HG03103 (cell line): ENCODE results near the gene CALHM6.

Source experiments
- ATAC-seq: cut with Tn5 transposase; IDR thresholded peaks from one replicate; pipeline ENCODE4 v1.9.1; 2021; ENCODE audit warnings: low read depth; ENCODE audit not compliant: unreplicated experiment

The CALHM6 gene

DNA sequence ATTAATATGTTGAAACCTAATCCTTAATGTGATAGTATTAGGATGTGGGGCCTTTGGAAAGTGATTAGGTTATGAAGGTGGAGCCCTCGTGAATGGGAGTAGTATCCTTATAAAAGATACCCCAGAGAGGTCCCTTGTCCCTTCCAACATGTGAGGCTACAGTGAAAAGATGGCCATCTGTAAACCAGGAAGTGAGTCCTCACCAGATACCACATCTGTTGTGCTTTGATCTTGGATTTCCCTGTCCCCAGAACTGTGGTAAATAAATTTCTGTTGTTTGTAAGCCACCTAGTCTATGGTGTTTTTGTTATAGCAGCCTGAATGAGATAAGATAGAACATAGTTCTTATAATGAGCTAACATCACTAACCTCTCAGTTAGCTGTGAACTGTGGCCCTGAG is 16.6 kb upstream of the CALHM6 start:
- ATAC-seq: no peak

DNA sequence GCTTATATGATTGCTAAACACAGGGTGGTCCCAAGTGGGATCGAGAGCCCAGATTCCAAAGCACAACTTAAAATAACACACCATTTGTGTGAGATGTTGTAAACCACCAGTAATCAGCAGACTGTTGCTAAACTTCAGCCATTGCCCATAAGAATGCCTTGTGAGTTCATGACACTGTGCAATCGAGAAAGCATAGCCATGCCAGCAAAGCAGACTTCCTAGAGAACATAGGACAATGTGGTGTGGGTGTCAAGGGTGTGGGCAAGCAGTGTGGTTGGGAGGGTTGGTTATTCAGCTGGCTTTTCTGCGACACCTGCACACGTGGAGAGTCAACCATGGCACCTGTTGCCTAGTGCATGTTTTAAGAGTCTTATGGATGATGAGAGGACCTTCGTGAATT is 16.1 kb upstream of the CALHM6 start:
- no peak for ATAC-seq

DNA sequence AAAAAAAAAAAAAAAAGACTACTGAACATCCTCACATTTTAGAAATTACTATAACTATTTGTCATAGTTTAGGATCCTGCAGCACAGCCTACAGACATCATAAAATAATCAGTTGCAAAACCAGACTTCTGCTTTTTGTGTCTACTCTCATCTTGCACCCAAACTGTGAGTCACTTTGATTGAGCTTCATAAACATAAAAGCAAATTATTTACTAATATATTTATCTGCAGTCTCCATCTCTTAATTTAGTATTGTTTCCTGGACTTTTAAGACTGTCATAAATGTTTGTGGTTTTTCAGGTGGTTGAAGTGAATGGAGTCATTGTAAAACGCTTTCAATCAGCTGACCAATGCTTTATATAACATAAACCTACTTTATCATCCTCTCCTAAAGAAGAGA is 14.8 kb upstream of the CALHM6 start:
- no peak for ATAC-seq

DNA sequence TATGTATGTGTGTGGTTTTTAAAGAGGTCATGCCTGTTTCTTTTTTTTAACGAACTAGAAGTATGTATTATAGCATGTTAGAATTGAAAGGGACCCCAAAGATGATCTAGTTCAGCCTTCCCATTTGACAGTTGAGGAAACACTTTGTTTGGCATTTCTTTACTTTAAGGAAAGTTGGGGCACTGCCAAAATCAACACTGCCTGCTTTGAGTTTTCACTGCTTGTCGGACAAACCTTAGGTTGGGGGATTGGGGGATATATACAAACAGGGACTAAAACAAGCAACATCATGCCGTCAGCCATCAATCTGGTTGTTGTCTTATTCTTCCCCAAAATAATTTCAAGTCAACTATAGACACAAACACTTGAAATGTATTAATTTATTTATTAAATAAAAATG is 14.1 kb upstream of the CALHM6 start:
- ATAC-seq: no peak

DNA sequence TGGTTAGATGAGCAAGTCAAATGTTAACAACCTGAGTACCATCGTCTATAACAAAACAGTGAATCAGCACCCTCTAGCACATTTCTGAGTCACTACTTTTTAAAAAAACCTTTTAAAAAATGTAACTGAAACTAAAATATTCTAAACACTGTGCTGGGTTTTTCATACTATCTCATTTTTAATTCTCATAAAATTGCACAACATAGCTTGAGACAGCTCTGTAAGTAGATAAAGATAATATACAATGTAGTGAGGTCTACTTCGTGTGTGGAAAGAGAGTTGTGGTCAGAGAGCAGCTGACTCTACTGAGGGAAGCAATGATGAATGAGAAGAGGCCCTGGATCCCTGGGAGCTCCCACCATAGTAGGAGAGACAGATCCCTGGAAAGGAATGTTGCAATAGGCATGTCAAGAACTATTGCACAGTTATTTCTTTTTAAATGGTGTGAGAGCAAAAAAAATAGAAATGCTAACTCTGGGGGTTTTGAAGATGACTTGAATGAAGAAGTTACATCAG is 13.6 kb upstream of the CALHM6 start:
- no peak for ATAC-seq

DNA sequence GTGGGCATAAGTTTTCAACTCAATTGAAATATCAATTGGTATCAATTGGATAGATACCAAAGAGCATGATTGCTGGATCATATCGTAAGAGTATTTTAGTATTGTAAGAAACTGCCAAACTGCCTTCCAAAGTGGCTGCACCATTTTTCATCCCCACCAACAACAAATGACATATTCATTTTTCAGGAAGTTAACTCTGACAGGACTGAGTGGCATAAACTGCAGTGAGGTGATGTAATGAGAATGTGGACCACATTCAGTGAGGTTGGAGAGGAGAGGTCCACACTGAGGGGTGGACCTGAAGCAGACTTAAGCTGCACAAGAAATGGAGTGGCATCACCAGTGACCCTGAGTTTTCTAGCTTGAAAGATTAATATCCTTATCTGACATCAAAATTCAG is 11.6 kb upstream of the CALHM6 start:
- ATAC-seq: no peak

DNA sequence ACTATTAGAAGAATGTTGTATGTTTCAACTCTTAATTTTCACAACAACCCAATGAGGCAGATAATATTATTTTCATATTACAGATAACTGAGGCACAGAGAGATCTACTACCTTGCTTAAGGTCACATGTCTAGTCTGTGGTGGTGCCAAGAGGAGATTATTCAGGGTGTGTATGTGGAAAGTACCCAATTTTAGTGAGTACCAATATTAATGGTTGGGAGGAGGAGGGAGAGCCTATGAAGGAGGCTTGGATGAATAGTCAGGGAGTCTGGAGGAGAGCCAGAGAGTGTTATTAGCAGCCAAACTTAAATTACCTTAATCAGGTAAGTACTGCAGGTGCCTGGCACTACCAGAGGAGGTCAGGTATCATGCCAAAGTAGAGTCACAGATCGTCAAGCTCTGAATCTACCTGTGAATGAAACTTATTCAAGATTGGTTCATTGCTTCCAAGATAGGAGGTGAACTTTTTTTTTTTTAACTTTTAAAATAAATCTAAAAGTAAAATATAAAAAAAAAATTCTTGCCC is 10.9 kb upstream of the CALHM6 start:
- ATAC-seq: no peak

DNA sequence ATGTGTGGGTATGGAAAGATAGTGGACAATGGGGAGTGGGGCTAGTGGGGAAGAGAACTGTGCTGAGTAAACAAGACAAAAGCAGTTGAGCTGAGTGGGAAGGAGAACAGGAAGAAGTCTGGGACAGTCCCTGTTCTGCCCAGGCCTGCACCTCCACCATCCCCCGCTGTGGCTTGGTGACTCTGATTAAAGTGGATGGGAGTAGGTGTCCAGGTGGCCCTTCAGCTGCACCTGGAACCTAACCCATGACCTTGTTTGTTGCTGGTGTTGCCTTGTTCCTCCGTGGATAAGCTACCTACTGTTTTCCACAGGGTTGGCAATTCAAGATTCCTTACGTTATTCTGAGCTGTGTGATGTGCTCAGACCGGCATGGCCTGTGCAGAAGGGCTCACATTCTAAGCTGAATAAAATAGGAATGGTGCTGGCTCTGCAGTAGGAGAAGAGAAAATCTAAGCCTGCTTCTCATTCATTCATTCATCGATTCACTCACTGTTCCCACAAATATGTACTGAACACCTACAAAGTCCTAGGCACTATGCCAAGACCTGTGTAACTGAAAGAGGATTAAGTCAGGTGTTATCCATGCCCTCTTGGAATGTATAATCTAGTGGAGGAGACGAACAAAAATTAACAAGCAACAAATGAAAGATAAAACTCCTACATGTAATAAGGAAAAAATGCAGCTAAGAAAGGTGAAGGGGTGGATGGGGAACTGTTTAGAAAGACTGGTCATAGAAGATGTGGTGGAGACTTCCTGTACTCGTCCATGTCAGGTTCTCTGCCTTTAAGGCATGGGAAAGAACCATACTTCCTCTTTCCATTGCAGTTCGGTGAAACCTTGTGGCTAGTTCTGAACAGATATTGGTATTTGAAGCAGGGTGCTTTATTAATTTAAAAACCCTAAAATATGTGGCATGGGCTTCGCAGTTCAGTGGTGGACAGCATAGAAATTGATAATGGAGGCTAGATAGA is 10.1 kb upstream of the CALHM6 start:
- ATAC-seq: peak; percentile 94

DNA sequence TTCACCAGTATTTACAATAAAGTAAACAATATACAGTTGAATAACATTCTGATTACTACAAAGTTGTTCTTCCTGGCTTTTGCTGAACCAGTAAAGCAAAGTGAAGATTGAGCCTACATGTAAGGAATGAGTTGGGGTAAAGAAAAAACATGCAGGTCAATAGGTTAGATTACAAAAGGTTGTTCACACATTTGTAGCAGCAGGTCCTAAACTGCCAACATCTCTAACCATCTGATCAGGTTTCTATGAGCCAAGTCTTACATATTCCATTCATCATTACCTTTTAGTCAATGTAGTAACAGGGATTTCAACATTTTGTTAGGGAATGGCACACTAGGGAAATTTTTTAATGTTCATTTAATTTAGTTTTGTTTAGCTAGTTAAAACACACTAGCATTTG is 9.3 kb upstream of the CALHM6 start:
- no peak for ATAC-seq

DNA sequence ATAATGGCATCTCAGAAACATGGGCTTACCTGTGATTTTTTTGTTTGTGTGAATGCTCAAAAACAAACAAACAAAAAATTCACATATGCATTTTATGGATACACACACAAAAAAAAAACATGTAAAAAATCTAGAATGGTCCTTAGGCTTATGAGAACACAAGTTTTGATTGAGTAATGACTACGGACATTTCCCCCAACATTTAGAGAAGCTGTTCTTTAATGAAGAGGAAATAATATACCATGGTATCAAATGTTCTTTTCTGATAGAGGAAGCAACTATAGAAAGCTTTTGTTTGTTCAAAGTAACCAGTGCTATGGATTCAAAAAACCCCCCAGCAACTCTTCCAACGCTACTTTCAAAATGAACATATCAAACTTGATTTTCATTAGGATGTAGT is 8.6 kb upstream of the CALHM6 start:
- ATAC-seq: no peak

DNA sequence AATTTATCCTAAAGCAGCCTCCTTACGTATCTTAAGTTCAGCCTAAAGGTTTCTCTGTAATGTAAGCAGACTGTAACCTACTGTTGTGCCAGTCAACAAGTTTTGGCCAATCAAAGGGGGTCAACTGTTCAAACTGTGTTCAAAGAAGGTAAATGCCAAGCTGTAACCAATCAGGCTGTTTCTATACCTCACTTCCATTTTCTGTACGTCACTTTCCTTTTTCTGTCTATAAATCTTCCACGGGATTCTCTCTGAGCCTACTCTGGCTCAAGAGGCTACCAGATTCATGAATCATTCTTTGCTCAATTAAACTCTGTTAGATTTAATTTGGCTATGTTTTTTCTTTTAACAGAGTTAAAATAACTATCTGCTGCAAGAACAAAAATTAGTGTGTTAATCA is 5.1 kb upstream of the CALHM6 start:
- ATAC-seq: no peak

DNA sequence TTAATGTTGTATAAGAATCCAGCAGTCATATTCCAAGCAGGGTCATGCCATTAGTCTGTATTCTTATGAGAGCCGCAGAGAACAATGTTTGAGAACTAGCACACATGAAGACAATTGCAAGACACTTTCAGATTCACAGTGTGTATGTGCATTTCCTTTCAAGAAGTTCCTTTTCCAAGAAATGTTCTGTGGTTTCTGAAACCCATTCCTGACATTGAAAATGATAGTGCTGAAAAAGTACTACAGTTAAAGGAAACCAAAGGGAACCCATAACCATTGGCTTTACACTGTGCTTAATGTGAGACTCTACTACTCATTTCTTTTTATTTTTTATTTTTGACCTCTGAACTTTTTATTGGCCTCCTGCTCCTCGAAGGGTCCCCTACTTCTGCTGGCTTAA is 4.2 kb upstream of the CALHM6 start:
- no peak for ATAC-seq

DNA sequence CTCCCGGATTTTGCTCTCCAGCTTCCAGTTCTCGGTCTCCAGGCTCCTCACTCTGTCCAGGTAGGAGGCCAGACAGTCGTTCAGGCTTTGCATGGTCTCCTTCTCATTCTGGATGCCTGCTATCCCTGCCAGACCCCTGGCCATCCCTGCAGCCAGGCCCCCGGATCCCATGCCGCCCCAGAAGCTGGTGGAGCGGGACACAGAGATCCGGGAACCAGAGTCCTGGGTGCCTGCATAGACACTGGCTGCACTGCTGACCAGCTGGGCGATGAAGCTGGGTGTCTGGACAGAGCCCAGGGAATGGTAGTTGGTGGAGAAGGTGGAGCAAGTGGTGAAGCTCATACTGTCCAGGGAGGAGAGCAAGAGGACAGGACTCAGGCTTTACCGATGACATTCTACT is 2.9 kb upstream of the CALHM6 start:
- ATAC-seq: no peak

DNA sequence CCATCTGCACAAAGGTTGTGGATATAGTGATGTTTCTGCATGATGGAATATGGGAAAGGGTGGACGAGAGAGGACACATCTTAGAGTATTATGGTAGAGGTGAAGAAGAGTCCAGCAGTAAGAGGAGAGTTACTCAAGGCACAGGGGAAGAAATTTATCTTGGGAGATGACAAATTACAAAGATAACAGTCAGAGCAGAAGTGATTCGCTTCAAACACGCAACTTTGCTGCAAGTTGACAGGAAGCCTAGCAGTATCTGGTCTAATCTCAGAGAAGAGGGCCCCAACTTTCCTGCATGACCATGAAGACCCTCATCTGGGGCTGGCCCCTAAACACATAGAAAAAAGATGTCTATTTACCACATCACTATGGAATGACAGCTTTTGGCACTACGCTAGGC is 1.2 kb upstream of the CALHM6 start:
- no peak for ATAC-seq

DNA sequence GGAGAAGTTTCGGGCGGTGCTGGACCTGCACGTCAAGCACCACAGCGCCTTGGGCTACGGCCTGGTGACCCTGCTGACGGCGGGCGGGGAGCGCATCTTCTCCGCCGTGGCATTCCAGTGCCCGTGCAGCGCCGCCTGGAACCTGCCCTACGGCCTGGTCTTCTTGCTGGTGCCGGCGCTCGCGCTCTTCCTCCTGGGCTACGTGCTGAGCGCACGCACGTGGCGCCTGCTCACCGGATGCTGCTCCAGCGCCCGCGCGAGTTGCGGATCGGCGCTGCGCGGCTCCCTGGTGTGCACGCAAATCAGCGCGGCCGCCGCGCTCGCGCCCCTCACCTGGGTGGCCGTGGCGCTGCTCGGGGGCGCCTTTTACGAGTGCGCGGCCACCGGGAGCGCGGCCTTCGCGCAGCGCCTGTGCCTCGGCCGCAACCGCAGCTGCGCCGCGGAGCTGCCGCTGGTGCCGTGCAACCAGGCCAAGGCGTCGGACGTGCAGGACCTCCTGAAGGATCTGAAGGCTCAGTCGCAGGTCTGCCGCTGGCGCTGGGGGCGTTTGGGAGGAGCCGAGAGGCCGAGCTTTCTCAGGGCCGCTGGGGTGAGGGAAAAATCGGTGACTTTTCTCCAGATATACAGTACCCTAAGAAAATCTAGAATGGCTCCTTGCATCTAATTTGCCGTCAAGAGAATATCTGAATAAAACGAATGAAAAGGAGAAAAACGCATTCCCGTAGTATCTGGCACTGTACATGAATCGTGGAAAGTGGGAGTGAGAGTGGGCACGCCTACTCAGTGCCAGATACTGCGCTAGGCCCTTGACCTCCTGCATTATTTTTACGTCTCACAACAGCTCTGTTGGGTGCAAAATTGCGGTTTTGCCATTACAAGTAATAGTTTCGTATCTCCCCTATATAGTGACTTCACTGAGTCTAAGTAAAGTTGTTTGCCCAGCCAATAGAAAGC is 1.0 kb downstream of the CALHM6 start:
- ATAC-seq: peak; percentile 74

DNA sequence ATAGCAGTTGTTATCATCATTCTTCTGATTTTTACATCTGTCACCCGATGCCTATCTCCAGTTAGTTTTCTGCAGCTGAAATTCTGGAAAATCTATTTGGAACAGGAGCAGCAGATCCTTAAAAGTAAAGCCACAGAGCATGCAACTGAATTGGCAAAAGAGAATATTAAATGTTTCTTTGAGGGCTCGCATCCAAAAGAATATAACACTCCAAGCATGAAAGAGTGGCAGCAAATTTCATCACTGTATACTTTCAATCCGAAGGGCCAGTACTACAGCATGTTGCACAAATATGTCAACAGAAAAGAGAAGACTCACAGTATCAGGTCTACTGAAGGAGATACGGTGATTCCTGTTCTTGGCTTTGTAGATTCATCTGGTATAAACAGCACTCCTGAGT is 2.1 kb downstream of the CALHM6 start:
- ATAC-seq: no peak

DNA sequence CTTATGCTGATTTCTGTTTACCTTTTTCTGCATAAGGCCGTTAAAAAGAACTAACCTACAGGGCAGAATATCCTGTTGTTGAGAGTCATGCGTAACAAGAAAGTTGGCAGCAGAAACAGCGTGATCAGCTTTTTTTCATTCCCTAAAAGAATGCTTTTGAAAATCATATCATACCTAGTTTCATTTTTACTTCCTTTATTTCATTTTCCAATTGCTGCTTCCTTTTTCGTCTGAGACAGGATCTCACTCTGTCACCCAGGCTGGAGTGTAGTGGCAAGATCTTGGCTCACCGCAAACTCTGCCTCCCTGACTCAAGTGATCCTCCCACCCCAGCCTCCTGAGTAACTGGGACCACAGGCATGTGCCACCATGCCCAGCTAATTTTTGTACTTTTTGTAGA is 4.1 kb downstream of the CALHM6 start:
- no peak for ATAC-seq

DNA sequence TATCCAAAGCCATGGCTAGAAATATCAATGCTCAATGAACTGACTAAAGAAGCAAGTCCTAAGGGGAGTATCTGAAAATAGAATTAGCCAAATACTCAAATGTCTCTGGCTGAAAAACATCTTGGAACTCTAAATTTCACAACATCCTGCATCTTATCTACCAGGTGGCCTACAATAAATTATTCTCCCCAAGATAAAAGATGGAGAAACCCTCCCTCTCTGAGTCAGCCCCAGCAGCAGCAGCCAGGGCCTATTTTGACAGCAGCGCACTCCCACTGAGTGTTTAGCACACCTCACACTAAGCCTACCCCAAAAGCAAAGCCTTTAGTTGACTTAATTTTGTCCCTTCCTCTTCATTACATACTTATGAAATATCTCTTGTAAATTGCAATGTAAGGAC is 5.9 kb downstream of the CALHM6 start:
- ATAC-seq: no peak

DNA sequence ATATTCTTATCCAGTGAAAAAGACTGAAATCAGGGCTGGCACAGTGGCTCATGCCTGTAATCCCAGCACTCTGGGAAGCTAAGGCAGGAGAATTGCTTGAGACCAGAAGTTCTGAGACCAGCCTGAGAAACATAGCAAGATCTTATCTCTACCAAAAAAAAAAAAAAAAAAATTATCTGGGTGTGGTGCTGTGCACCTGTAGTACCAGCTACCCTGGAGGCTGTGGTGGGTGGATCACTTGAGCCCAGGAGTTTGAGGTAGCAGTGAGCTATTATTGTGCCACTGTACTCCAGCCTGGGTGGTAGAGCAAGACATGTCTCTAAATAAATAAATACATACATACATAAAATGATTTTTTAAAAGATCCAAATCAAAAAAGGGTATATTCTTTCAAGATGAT is 6.3 kb downstream of the CALHM6 start:
- no peak for ATAC-seq

DNA sequence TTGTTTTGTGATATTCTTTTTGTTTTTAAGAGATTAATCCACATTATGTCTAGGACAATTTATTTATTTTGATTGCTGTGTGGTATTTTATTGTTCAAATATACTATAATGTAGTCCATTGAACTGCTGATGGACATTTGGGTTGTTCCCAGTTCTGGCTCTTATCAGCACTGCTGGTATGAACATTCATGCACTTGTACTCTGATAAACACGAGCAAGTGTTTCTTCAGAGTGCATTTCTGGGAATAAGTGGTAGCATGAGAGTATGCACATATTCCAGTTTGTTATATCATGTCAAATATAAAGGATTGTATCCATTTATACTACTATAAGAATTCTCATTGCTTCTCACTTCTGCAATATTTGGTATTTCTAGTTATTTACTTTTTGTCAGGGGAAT is 7.1 kb downstream of the CALHM6 start:
- no peak for ATAC-seq

DNA sequence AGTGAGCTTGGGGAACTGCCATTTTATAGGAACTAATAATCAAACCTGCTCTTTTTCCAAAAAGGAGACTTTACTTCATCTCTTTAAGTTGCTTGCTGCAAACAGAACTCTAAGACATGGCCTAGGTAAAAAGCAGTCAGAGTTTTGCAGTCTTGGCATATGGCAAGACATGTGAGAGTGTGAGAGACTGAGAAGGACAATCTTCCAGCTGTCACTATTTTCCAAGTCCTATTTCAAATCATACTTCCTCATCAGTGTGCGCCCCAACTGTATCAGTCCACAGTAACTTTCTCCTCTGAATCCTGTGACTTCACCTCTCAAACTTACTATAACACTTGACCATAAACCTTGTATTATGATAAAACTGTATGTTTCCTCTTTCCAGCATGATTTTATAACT is 10.4 kb downstream of the CALHM6 start:
- ATAC-seq: no peak
